Vagina (tissue), 2 donors: ENCODE measurements around the gene SYNCRIP. TPM values are rescaled to one million over a fixed set of nuclear protein-coding genes. Genes with fewer than 3 reads are reported as not detected.

Source experiments
- DNase-seq, 2 donors: peaks; one replicate each; pipeline ENCODE4 v3.0.0-alpha.2; 2017; ENCODE audit errors: extremely low spot score in 2 of 2
- H3K27ac ChIP-seq: fragments of 200-600 bp; sonication (generic); one replicate; pipeline ENCODE4 v1.5.1; 2019
- H3K27me3 ChIP-seq: fragments of 200-600 bp; sonication (generic); one replicate; pipeline ENCODE4 v1.5.1; 2019
- H3K36me3 ChIP-seq, 2 donors: fragments of 200-600 bp; sonication (generic); one replicate each; pipeline ENCODE4 v1.5.1; 2017 to 2019
- H3K4me1 ChIP-seq: fragments of 200-600 bp; sonication (generic); one replicate; pipeline ENCODE4 v1.5.1; 2019
- H3K4me3 ChIP-seq, 2 donors: fragments of 200-600 bp; sonication (generic); 1 replicate in 1 of 2; 2 replicates in 1 of 2; pipeline ENCODE4 v1.5.1; 2016 to 2019
- H3K9me3 ChIP-seq: fragments of 200-600 bp; sonication (generic); one replicate; pipeline ENCODE4 v1.5.1; 2019
- POLR2A ChIP-seq, 2 donors: fragments of 450-650 bp; IDR thresholded peaks; one replicate each; pipeline ENCODE4 v1.6.1; 2017; ENCODE audit warnings: antibody characterized with exemption in 2 of 2, mild to moderate bottlenecking in 2 of 2, moderate library complexity in 2 of 2
- POLR2AphosphoS5 ChIP-seq, 2 donors: sonication (generic); formaldehyde crosslinking; IDR thresholded peaks; one replicate each; pipeline ENCODE4 v1.9.0; 2017; ENCODE audit warnings: antibody characterized with exemption in 2 of 2, mild to moderate bottlenecking in 2 of 2, low read depth in 1 of 2; ENCODE audit not compliant: insufficient read depth in 1 of 2
- intact Hi-C: fragments of 100-400 bp; cut with DNase I; formaldehyde crosslinking; loops from one replicate; pipeline ENCODE4 v1.15.1; 2023
- total RNA-seq: library from RNA; depleted of rRNA; stranded (reverse); fragments of >200 nt; gene quantifications from one replicate; pipeline ENCODE4 v1.2.3, GENCODE V29; 2016
- TF ChIP-seq, protein P1 (sequence below), 3 experiments: fragments of 450-650 bp in 2 of 3; fragments of 200-600 bp in 1 of 3; sonication (generic) in 1 of 3; IDR thresholded peaks; one replicate each; pipeline ENCODE4 v1.5.1; 2017 to 2019; ENCODE audit warnings: antibody characterized with exemption in 3 of 3, mild to moderate bottlenecking in 2 of 3, moderate library complexity in 2 of 3

The SYNCRIP gene
- total RNA-seq, 1 donor from 2014 or later: 60.9 TPM

DNA sequence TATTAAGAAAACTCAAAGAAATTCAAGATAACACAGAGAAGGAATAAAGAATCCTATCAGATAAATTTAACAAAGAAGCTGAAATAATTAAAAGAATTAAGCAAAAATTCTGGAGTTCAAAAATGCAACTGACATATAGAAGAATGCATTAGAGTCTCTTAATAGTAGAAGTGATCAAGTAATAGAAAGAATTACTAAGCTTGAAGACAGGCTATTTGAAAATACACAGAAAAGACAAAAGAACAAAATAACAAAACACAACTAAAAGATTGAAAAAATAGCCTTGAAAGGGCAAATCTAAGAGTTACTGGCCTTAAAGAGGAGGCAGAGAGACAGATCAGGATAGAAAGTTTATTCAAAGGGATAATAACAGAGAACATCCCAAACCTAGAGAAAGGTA is 61.1 kb downstream of the SYNCRIP start:
- Histone ChIP-seq H3K4me1 (peaks cover 15% of the 10 kb centered on the region), H3K27ac (no peak overlapping the region), H3K4me3 (no peak overlapping the region), H3K27me3 (no peaks in the 10 kb centered on the region), H3K36me3 (no peaks in the 10 kb centered on the region), H3K9me3 (no peaks in the 10 kb centered on the region)
- intact Hi-C loops: no loop called here
- no peak for DNase-seq
- no peak for TF ChIP-seq POLR2AphosphoS5 (IDR thresholded peaks at IDR 0.05; ENCODE audit: insufficient read depth in 1 of 2, low read depth in 1 of 2)
- TF ChIP-seq POLR2A (IDR thresholded peaks at IDR 0.05): no peak
- TF ChIP-seq, protein P1, sequence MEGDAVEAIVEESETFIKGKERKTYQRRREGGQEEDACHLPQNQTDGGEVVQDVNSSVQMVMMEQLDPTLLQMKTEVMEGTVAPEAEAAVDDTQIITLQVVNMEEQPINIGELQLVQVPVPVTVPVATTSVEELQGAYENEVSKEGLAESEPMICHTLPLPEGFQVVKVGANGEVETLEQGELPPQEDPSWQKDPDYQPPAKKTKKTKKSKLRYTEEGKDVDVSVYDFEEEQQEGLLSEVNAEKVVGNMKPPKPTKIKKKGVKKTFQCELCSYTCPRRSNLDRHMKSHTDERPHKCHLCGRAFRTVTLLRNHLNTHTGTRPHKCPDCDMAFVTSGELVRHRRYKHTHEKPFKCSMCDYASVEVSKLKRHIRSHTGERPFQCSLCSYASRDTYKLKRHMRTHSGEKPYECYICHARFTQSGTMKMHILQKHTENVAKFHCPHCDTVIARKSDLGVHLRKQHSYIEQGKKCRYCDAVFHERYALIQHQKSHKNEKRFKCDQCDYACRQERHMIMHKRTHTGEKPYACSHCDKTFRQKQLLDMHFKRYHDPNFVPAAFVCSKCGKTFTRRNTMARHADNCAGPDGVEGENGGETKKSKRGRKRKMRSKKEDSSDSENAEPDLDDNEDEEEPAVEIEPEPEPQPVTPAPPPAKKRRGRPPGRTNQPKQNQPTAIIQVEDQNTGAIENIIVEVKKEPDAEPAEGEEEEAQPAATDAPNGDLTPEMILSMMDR (IDR thresholded peaks at IDR 0.05): no peak

DNA sequence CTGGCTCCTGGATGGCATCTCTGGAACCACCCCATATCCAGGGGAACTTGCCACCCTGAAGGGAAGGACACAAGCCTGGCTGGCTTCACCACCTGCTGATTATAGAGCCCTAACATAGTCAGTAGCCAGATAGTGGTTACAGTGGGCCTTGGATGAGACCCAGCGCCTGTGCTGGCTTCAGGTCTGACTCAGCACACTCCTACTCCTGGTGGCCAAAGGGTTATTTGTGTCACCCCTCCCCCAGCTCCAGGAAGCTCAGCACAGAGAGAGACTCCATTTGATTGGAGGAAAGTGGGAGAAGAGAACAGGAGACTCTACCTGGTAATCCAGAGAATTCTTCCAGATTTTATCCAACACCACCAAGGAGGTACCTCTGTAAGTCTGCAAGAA is 61.8 kb downstream of the SYNCRIP start:
- TF ChIP-seq POLR2AphosphoS5 (IDR thresholded peaks at IDR 0.05; ENCODE audit: insufficient read depth in 1 of 2, low read depth in 1 of 2): no peak
- TF ChIP-seq, protein P1 (IDR thresholded peaks at IDR 0.05): no peak
- TF ChIP-seq POLR2A (IDR thresholded peaks at IDR 0.05): no peak
- H3K36me3 ChIP-seq: no peaks in the 10 kb centered on the region
- intact Hi-C loops: no loop called here
- H3K27ac ChIP-seq: no peak overlapping the region
- H3K27me3 ChIP-seq: no peaks in the 10 kb centered on the region
- DNase-seq: no peak
- H3K4me1 ChIP-seq: peaks cover 22% of the 10 kb centered on the region
- no peak overlapping the region for H3K4me3 ChIP-seq
- H3K9me3 ChIP-seq: no peaks in the 10 kb centered on the region

DNA sequence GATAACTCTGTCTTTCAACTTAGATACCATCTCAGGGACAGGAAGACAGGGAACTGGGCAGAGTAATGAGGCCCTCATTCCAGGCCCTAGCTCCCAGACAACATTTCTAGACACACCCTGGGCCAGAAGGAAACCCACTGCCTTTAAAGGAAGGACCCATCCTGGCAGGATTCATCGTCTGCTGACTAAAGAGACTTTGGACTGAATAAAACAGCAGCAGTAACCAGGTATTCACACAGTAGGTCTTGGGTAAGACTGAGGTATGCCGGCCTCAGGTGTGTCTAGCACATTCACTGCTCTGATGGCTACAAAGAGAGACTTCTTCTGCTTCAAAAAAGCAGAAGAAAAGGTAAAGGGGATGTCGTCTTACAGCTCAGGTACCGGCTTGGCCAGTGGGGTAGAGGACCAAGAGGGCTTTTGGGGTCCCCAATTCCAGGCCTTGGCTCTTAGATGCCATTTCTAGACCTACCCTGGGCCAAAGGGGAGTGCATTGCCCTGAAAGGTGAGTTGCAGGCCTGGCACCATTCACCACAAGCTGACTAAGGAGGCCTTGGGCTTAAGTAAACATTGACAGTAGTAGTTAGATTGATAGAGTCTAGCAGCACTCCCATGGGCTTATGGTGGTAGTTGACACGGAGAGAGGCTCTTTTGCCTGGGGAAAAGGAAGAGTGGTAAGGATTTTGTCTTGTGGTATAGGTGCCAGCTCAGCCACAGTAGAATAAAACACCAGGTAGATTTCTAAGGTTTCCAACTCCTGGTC is 62.4 kb downstream of the SYNCRIP start:
- Histone ChIP-seq H3K9me3 (no peaks in the 10 kb centered on the region), H3K4me1 (peaks cover 26% of the 10 kb centered on the region), H3K27me3 (no peaks in the 10 kb centered on the region), H3K36me3 (no peaks in the 10 kb centered on the region), H3K4me3 (no peak overlapping the region), H3K27ac (no peak overlapping the region)
- TF ChIP-seq, protein P1 (IDR thresholded peaks at IDR 0.05): no peak
- TF ChIP-seq POLR2AphosphoS5 (IDR thresholded peaks at IDR 0.05; ENCODE audit: insufficient read depth in 1 of 2, low read depth in 1 of 2) (no peak), POLR2A (IDR thresholded peaks at IDR 0.05) (no peak)
- DNase-seq: no peak
- intact Hi-C loops: no loop called here

DNA sequence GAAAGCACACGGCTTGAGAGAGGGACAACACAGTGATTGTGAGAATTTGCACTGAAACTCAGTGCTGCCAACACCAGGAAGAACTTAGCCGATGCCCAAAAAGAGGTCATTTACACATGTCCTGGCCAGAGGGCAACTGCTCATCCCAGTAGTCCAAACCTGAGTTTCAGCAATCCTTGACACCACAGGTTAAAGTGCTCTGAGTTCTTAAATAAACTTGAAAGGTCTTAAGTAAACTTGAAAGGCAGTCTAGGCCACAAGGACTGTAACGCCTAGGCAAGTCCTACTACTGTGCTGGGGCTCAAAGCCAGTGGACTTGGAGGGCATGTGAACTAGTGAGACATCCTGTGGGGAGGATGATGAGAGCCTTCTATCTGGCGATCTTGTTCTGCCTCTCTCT is 63.1 kb downstream of the SYNCRIP start:
- H3K4me1 ChIP-seq: peaks cover 31% of the 10 kb centered on the region
- no peaks in the 10 kb centered on the region for H3K36me3 ChIP-seq
- no peak for TF ChIP-seq POLR2A (IDR thresholded peaks at IDR 0.05)
- TF ChIP-seq POLR2AphosphoS5 (IDR thresholded peaks at IDR 0.05; ENCODE audit: insufficient read depth in 1 of 2, low read depth in 1 of 2): no peak
- TF ChIP-seq, protein P1 (IDR thresholded peaks at IDR 0.05): no peak
- H3K27ac ChIP-seq: no peak overlapping the region
- H3K4me3 ChIP-seq: no peak overlapping the region
- no peaks in the 10 kb centered on the region for H3K27me3 ChIP-seq
- no peak for DNase-seq
- no peaks in the 10 kb centered on the region for H3K9me3 ChIP-seq
- intact Hi-C loops: no loop called here

DNA sequence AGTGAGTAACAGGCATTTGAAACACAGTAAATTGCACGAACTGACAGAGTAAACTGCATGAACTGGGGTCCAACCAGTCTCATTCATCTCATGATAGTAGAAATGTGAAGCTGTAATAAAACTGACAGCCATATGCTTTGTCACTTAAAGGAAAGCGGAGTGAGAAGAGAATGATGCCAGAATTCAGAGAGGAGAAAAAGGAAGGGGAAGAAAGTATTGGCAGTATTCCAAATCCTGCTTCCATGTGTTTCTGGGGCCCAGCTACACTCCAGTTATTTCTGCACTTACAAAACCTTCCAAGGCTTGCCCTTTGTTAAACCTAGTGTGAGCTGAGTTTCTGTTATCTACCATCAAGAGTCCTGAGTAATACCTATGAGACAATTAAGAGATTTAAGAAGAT is 66.2 kb downstream of the SYNCRIP start:
- H3K4me3 ChIP-seq: no peak overlapping the region
- no peaks in the 10 kb centered on the region for H3K27me3 ChIP-seq
- peaks cover 31% of the 10 kb centered on the region for H3K4me1 ChIP-seq
- no peaks in the 10 kb centered on the region for H3K36me3 ChIP-seq
- intact Hi-C loops: no loop called here
- H3K27ac ChIP-seq: no peak overlapping the region
- no peak for TF ChIP-seq POLR2AphosphoS5 (IDR thresholded peaks at IDR 0.05; ENCODE audit: insufficient read depth in 1 of 2, low read depth in 1 of 2)
- TF ChIP-seq POLR2A (IDR thresholded peaks at IDR 0.05): no peak
- TF ChIP-seq, protein P1 (IDR thresholded peaks at IDR 0.05): no peak
- no peak for DNase-seq
- no peaks in the 10 kb centered on the region for H3K9me3 ChIP-seq
